GM18868 (cell line): ENCODE measurements around the gene KLF1.

ENCODE experiments used
- ATAC-seq: cut with Tn5 transposase; IDR thresholded peaks from one replicate; pipeline ENCODE4 v1.9.1; 2021; ENCODE audit warnings: mild to moderate bottlenecking, moderate library complexity; ENCODE audit not compliant: unreplicated experiment

Gene KLF1

GRCh38 chr19:12838886-12839756 is 47.9 kb downstream of the KLF1 start:
- ATAC-seq, result no peak

- ATAC-seq, result no peak
Measured at GRCh38 chr19:12838182-12838885, 48.7 kb downstream of the KLF1 start, which contains the start of gene MAST1. Gene MAST1, plus strand, starts transcription at chr19:12838515. Its CDS starts 58 bp downstream, at chr19:12838573.

GRCh38 chr19:12837225-12837624 is 49.8 kb downstream of the KLF1 start:
- no peak for ATAC-seq

GRCh38 chr19:12836529-12836863 is 50.5 kb downstream of the KLF1 start:
- no peak for ATAC-seq

- ATAC-seq, result no peak
Measured at GRCh38 chr19:12834976-12835757, 51.8 kb downstream of the KLF1 start.

GRCh38 chr19:12834566-12834943 is 52.4 kb downstream of the KLF1 start, which contains the start of gene RTBDN:
Gene RTBDN, minus strand, starts transcription at chr19:12834579. Its CDS starts 4,600 bp downstream, at chr19:12829979.
- no peak for ATAC-seq
